Gastroesophageal sphincter (tissue), 4 donors: ENCODE measurements around the gene SPSB3. TPM values are rescaled to one million over a fixed set of nuclear protein-coding genes. Genes with fewer than 3 reads are reported as not detected.

Experiments
- ATAC-seq: fragments of 150-250 bp; one replicate; pipeline ENCODE4 v1.9.1; 2016; ENCODE audit warnings: mild to moderate bottlenecking, moderate library complexity
- H3K27ac ChIP-seq, 4 donors: fragments of 200-600 bp; sonication (generic) in 3 of 4; 1 replicate in 3 of 4; 2 replicates in 1 of 4; pipeline ENCODE4 v1.5.1; 2016 to 2019
- H3K27me3 ChIP-seq: fragments of 200-600 bp; sonication (generic); one replicate; pipeline ENCODE4 v1.5.1; 2019
- H3K36me3 ChIP-seq, 2 donors: fragments of 200-600 bp; sonication (generic); one replicate each; pipeline ENCODE4 v1.5.1; 2019; ENCODE audit warnings: control low read depth in 1 of 2
- H3K4me1 ChIP-seq, 3 donors: fragments of 200-600 bp; sonication (generic); 1 replicate in 2 of 3; 2 replicates in 1 of 3; pipeline ENCODE4 v1.5.1; 2016 to 2019; ENCODE audit warnings: control low read depth in 2 of 3
- H3K4me3 ChIP-seq, 2 donors: fragments of 200-600 bp; sonication (generic); one replicate each; pipeline ENCODE4 v1.5.1; 2019; ENCODE audit warnings: mild to moderate bottlenecking in 1 of 2, moderate library complexity in 1 of 2
- H3K9me3 ChIP-seq, 3 donors: fragments of 200-600 bp; sonication (generic); one replicate each; pipeline ENCODE4 v1.5.1; 2017 to 2019; ENCODE audit warnings: control low read depth in 2 of 3
- CTCF ChIP-seq, 4 experiments: fragments of 200-600 bp in 2 of 4; fragments of 450-650 bp in 2 of 4; sonication (generic) in 1 of 4; IDR thresholded peaks; one replicate each; pipeline ENCODE4 v1.5.1; 2017 to 2019; ENCODE audit warnings: antibody characterized with exemption in 4 of 4, mild to moderate bottlenecking in 2 of 4, moderate library complexity in 2 of 4
- EP300 ChIP-seq: sonication (generic); formaldehyde crosslinking; IDR thresholded peaks from one replicate; pipeline ENCODE4 v1.6.1; 2017; ENCODE audit warnings: antibody characterized with exemption, mild to moderate bottlenecking
- POLR2A ChIP-seq, 2 donors: fragments of 450-650 bp; IDR thresholded peaks; one replicate each; pipeline ENCODE4 v1.6.1; 2017; ENCODE audit warnings: antibody characterized with exemption in 2 of 2, mild to moderate bottlenecking in 2 of 2, moderate library complexity in 1 of 2
- POLR2AphosphoS5 ChIP-seq: sonication (generic); formaldehyde crosslinking; IDR thresholded peaks from one replicate; pipeline ENCODE4 v1.6.1; 2017; ENCODE audit warnings: antibody characterized with exemption
- WGBS, 2 donors: methylation state at CpG; one replicate each; pipeline ENCODE4 v1.1.5; 2018; ENCODE audit warnings: low coverage in 1 of 2; 5-methylcytosine and 5-hydroxymethylcytosine counted together
- total RNA-seq, 4 donors: library from RNA; depleted of rRNA; stranded (reverse); fragments of >200 nt; gene quantifications; one replicate each; pipeline ENCODE4 v1.1.0, GENCODE V29; 2016

The SPSB3 gene
- total RNA-seq, 4 donors from 2014 or later = 52.4 to 81.1 (median 75.4) TPM

GRCh38 chr16:1781254-1781653, 1.1 kb downstream of the SPSB3 start:
- H3K36me3 ChIP-seq = peaks cover 0 to 62% of the 10 kb centered on the region in 2 donors
- TF ChIP-seq CTCF (IDR thresholded peaks at IDR 0.05) (no peak), POLR2A (IDR thresholded peaks at IDR 0.05) (no peak), POLR2AphosphoS5 (no peak), EP300 (no peak)
- peak overlapping the region in 3 of 4 donors; percentile 90 to 97 (median 93) for H3K27ac ChIP-seq
- H3K4me3 ChIP-seq = peak overlapping the region; percentile 71 to 85
- H3K4me1 ChIP-seq = peaks cover 3 to 62% (median 32%) of the 10 kb centered on the region in 3 donors
- ATAC-seq = no peak
- H3K27me3 ChIP-seq = no peaks in the 10 kb centered on the region
- 50 to 65% methylated on average over 2 to 4 of the region's 20 CpGs for WGBS, 2 donors
- H3K9me3 ChIP-seq = no peaks in the 10 kb centered on the region

DNA sequence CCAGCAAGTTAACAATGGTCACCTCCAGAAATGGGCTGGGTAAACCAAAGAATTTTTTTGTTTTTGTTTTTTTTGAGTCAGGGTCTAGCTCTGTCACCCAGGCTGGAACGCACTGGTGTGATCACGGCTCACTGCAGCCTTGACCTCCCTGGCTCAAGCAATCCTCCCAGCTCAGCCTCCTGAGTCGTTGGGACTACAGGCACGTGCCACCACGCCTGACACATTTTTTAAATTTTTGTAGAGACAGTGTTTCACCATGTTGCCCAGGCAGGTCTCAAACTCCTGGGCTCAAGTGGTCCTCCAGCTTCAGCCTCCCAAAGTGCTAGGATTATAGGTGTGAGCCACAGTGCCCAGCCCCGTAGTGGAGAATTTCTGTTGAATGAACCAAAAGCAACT, 1.7 kb downstream of the SPSB3 start:
- no peak overlapping the region for H3K4me3 ChIP-seq
- H3K27me3 ChIP-seq = no peaks in the 10 kb centered on the region
- peaks cover 0 to 62% of the 10 kb centered on the region in 2 donors for H3K36me3 ChIP-seq
- peaks cover 3 to 61% (median 32%) of the 10 kb centered on the region in 3 donors for H3K4me1 ChIP-seq
- 64 to 80% methylated on average over 1 to 4 of the region's 6 CpGs for WGBS, 2 donors
- ATAC-seq = no peak
- peak overlapping the region in 2 of 4 donors; percentile 90 to 97 for H3K27ac ChIP-seq
- H3K9me3 ChIP-seq = no peaks in the 10 kb centered on the region
- TF ChIP-seq CTCF (IDR thresholded peaks at IDR 0.05) (no peak), POLR2AphosphoS5 (no peak), POLR2A (IDR thresholded peaks at IDR 0.05) (no peak), EP300 (no peak)

- peak overlapping the region in 2 of 4 donors; percentile 2 to 22 for H3K27ac ChIP-seq
- peaks cover 3 to 61% (median 28%) of the 10 kb centered on the region in 3 donors for H3K4me1 ChIP-seq
- H3K9me3 ChIP-seq = no peaks in the 10 kb centered on the region
- WGBS, 2 donors = 81 to 87% methylated on average over 2 to 4 of the region's 27 CpGs
- no peaks in the 10 kb centered on the region for H3K27me3 ChIP-seq
- peaks cover 0 to 62% of the 10 kb centered on the region in 2 donors for H3K36me3 ChIP-seq
- TF ChIP-seq EP300 (no peak), CTCF (IDR thresholded peaks at IDR 0.05) (no peak), POLR2A (IDR thresholded peaks at IDR 0.05) (no peak), POLR2AphosphoS5 (no peak)
- no peak for ATAC-seq
- H3K4me3 ChIP-seq = no peak overlapping the region
Measured at GRCh38 chr16:1779741-1780676, 2.4 kb downstream of the SPSB3 start.

DNA sequence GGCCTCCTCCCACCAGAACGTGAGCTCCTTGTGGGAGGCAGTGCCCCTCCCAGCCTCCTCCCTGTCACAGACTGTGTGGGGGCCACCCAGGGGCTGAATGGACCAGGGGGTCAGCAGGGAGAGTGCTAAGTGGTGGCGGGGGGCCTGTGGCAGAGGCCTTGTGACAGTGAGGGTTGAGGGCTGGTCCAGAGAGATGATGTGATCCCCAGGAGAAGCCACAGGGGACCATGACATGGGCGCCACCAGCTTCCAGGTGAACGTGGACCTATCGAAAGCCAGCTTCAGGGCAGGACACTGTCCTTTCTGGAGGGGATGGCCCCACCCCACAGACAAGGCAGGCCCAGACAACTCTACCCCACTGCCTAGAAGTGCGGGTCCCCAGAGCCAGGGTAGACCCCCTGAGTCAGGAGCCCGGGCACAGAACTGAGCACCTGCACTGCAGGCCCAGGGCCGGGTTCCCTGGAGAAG, 3.1 kb downstream of the SPSB3 start:
- no peak overlapping the region for H3K4me3 ChIP-seq
- no peaks in the 10 kb centered on the region for H3K9me3 ChIP-seq
- no peaks in the 10 kb centered on the region for H3K27me3 ChIP-seq
- WGBS, 2 donors = 87% methylated on average over 3 of the region's 8 CpGs; no CpG with 5 or more reads in 1 of the 2 donors
- peaks cover 3 to 61% (median 31%) of the 10 kb centered on the region in 3 donors for H3K4me1 ChIP-seq
- TF ChIP-seq POLR2AphosphoS5 (no peak), EP300 (no peak), CTCF (IDR thresholded peaks at IDR 0.05) (no peak), POLR2A (IDR thresholded peaks at IDR 0.05) (no peak)
- peak overlapping the region in 2 of 4 donors; percentile 2 to 22 for H3K27ac ChIP-seq
- peaks cover 0 to 64% of the 10 kb centered on the region in 2 donors for H3K36me3 ChIP-seq
- ATAC-seq = no peak
